ENCODE measurements around the gene B3GALNT2. TPM values are rescaled to one million over a fixed set of nuclear protein-coding genes. Genes with fewer than 3 reads are reported as not detected.
A peak's percentile ranks its signal among the peaks of the same experiment; 100 is the strongest.

B3GALNT2 gene
- total and polyA plus RNA-seq, 2 of the 8 experiments (the other 6 are each of a cell fraction or from before 2014, with no cell fraction given): 15.4 to 39.4 TPM

- POLR2A ChIA-PET (ENCODE audit: partially characterized antibody): interaction anchor here (1.8 kb wide), 1 partner anchor 329 kb away, joined by 5 read pairs; no protein-coding TSS in a partner anchor
- Histone ChIP-seq H3K4me1 (replicated peaks in 1 of 4; ENCODE audit: control insufficient read depth in 3 of 4, insufficient read depth in 4 of 4, low read length in 3 of 4) (no peaks in the 10 kb centered on the region), H3K56ac (replicated peaks; ENCODE audit: insufficient read length, low read depth, low read length) (no peak overlapping the region)
These were observed 70.3 kb downstream of the B3GALNT2 start for GRCh38 chr1:235434001-235434400.

More at GRCh38 chr1:235434001-235434400, 70.3 kb downstream of the B3GALNT2 start:
- H3K27me3 ChIP-seq (replicated peaks in 1 of 4; ENCODE audit: control insufficient read depth in 3 of 4, extremely low read depth in 1 of 4, insufficient read depth in 3 of 4, low read length in 3 of 4): no peaks in the 10 kb centered on the region
- H2AFZ ChIP-seq (ENCODE audit: low read length): no peak overlapping the region
- no peaks in the 10 kb centered on the region for H3K79me2 ChIP-seq (ENCODE audit: control insufficient read depth in 1 of 2, insufficient read depth in 2 of 2, low read length in 2 of 2)
- H4K5ac ChIP-seq (ENCODE audit: insufficient read length, low read depth, low read length): no peak overlapping the region
- no peak overlapping the region for H4K91ac ChIP-seq (replicated peaks; ENCODE audit: insufficient read length, low read length)
- no peak for FAIRE-seq
- H4K8ac ChIP-seq (ENCODE audit: extremely low read depth, insufficient read depth, low read length): no peak overlapping the region
- H2BK12ac ChIP-seq (ENCODE audit: low read depth, low read length): no peak overlapping the region
- H3K14ac ChIP-seq (ENCODE audit: insufficient read length): no peak overlapping the region
- no peaks in the 10 kb centered on the region for H3K9me3 ChIP-seq (ENCODE audit: insufficient read depth in 2 of 2, low read depth in 1 of 2, low read length in 1 of 2)
- H2BK20ac ChIP-seq (ENCODE audit: low read length): no peak overlapping the region
- no peak overlapping the region for H3K27ac ChIP-seq (ENCODE audit: low read depth, low read length)
- CTCF ChIA-PET (ENCODE audit: partially characterized antibody): interaction anchor here (0.6 to 1.2 kb wide), 4 partner anchors 10 to 404 kb away, joined by 3 to 4 read pairs (median 3); no protein-coding TSS in a partner anchor
- no peak overlapping the region for H3K4me2 ChIP-seq (ENCODE audit: insufficient read depth in 1 of 2, low read depth in 2 of 2, low read length in 2 of 2)
- DNase-seq (ENCODE audit: low read depth in 1 of 2, low spot score in 2 of 2): no peak
- H3K23me2 ChIP-seq (ENCODE audit: low read depth, low read length): no peaks in the 10 kb centered on the region
- H3K9ac ChIP-seq (replicated peaks in 1 of 4; ENCODE audit: extremely low read depth in 1 of 4, low read depth in 3 of 4, low read length in 3 of 4): no peak overlapping the region; a peak in 1 of 7 replicates
- TF ChIP-seq ASH2L (IDR thresholded peaks at IDR 0.05; ENCODE audit: low read length) (no peak), RAD21 (IDR thresholded peaks at IDR 0.05 in 1 of 2, conservative IDR thresholded peaks at IDR 0.05 in 1 of 2; ENCODE audit: low read depth in 2 of 2, low read length in 2 of 2) (peak; percentile 36 to 53), KDM5A (IDR thresholded peaks at IDR 0.05; ENCODE audit: low read length) (no peak)
- TF ChIP-seq, protein P1, sequence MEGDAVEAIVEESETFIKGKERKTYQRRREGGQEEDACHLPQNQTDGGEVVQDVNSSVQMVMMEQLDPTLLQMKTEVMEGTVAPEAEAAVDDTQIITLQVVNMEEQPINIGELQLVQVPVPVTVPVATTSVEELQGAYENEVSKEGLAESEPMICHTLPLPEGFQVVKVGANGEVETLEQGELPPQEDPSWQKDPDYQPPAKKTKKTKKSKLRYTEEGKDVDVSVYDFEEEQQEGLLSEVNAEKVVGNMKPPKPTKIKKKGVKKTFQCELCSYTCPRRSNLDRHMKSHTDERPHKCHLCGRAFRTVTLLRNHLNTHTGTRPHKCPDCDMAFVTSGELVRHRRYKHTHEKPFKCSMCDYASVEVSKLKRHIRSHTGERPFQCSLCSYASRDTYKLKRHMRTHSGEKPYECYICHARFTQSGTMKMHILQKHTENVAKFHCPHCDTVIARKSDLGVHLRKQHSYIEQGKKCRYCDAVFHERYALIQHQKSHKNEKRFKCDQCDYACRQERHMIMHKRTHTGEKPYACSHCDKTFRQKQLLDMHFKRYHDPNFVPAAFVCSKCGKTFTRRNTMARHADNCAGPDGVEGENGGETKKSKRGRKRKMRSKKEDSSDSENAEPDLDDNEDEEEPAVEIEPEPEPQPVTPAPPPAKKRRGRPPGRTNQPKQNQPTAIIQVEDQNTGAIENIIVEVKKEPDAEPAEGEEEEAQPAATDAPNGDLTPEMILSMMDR (IDR thresholded peaks at IDR 0.05; ENCODE audit: control extremely low read depth in 1 of 3, insufficient read depth in 1 of 3, low read depth in 1 of 3, low read length in 3 of 3): peak; percentile 18 to 31 (median 21); a peak in 3 of 4 replicates
- no peak overlapping the region for H3K4me3 ChIP-seq (ENCODE audit: extremely low read depth in 1 of 4, insufficient read depth in 2 of 4, low read depth in 3 of 4, low read length in 4 of 4)
- H3K4ac ChIP-seq (replicated peaks; ENCODE audit: insufficient read length, low read depth, low read length): no peak overlapping the region
- no peaks in the 10 kb centered on the region for H4K20me1 ChIP-seq (replicated peaks in 1 of 2; ENCODE audit: control insufficient read depth in 1 of 2, insufficient read depth in 2 of 2, low read length in 2 of 2)
- no peak overlapping the region for H3K23ac ChIP-seq (ENCODE audit: insufficient read length)
- H2BK15ac ChIP-seq (ENCODE audit: low read length): no peak overlapping the region
- WGBS, 2 experiments (ENCODE audit: extremely low coverage in 1 of 2, insufficient coverage in 1 of 2, insufficient read length in 1 of 2, insufficient replicate concordance in 2 of 2, low coverage in 1 of 2, low lambda C conversion rate in 2 of 2, missing lambda C conversion rate in 1 of 2): 90% methylated on average over 8 of the region's 8 CpGs; no CpG with 5 or more reads in 1 of the 2 experiments
- H2AK5ac ChIP-seq (ENCODE audit: low read depth, low read length): no peak overlapping the region
- H3K18ac ChIP-seq (ENCODE audit: extremely low read depth, low read length): no peak overlapping the region
- H2BK120ac ChIP-seq (replicated peaks; ENCODE audit: low read depth, low read length): no peak overlapping the region
- no peak overlapping the region for H2BK5ac ChIP-seq (ENCODE audit: low read depth, low read length)
- no peaks in the 10 kb centered on the region for H3K79me1 ChIP-seq (ENCODE audit: low read depth, low read length)
- peaks cover 7 to 26% (median 18%) of the 10 kb centered on the region in 4 experiments for H3K36me3 ChIP-seq (ENCODE audit: control insufficient read depth in 2 of 4, insufficient read depth in 4 of 4, low read length in 3 of 4)

Data from H1 (cell line).